Activated T-cell treated with anti-CD3 and anti-CD28 coated beads, Interleukin-2, amount 50 U/mL, for 48 hours (primary cell): ENCODE measurements around the gene ZNF236.
"Not testable (repeated sequence)": the region's sequence is repeated elsewhere in the genome, so short reads cannot be mapped to it uniquely, and the experiment has no call there.

Experiments used
- DNase-seq, 2 experiments: peaks; one replicate each; pipeline ENCODE4 v3.0.0-alpha.2; 2020

Gene ZNF236

DNA sequence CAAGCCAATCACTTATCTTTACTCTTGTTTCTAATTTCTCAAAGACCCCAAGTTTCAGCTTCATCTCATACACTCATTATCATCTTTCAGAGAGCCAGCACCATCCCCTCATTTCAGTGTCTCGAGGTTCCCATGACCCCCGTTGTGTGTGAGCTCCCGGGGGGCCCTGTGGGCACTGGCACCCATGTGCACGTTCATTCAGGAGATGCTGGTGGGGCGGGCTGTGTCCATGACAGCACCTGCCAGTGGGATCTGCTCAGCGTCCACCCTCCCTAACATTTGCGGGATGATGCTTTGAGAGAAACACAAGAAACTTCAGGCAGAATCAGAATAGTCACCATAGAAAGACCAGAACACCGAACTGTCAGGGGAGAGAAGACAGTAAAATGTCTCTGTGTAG is 189.8 kb downstream of the ZNF236 start:
- DNase-seq, result peak in 1 of 2 experiments; percentile 11

DNA sequence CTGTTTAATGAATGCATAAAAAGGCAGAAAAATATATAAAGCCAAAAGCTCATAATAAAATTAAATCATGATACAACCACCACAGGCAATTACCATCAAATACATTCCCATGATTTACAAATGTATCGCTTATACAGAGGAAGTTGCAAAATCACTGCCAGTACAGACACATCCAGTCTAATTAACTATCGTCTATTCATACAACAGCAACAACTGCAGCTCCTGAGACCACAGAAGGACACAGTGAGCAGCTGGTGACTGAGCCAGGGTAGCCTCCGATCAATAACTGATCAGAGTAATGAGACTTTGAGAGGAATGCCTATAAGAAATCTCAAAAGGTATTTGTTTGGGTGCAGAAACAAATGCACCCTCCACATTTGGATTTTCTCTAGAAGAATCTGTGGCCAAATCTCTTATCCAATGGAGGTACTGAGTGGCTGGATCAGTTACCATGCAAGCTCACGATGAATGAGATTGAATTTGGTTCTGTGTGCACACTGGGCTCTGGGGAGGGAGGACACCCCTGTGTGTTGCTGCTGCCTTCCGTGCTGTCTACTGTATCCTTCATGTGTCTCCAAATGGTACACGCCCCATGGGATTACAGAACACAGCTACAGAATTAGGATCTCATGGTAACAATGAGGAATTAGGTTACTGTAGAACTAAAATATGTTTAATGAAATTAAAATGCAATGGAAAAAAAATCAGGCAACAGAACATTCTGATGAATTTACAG is 190.6 kb downstream of the ZNF236 start:
- DNase-seq, result no peak

DNA sequence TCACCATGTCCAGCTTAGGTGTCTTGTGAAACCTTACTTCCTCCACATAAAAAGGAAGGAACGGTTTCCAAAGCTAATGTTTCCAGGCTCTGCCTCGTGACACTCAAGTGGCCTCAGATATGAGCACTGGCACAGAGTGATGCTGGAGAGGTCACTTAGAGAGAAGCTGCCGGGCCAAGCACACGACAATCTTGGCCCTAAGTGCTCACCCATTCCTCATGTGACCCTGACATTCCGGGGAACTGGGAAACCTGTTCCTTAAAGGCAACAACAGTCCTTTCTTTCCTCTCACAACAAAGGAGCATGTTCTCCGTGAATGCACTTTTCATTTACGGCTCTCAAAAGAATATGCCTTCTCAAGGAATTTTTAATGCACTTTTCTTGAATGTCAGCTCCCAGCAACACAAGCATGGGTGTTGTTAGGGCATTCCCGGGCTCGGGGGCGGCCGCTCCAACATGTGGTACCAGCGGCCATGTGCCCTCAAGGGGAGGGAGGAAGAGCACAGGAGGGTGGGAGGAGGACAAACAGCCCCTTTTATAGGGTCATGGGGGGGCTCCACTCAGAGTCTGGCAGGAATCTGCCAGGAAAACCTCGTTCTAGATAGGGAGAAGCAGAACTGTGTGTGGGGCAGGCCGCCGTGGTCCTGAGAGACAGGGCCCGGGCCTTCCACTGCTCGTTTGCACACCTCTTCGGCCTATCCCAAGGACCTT is 191.6 kb downstream of the ZNF236 start:
- DNase-seq, result no peak

DNA sequence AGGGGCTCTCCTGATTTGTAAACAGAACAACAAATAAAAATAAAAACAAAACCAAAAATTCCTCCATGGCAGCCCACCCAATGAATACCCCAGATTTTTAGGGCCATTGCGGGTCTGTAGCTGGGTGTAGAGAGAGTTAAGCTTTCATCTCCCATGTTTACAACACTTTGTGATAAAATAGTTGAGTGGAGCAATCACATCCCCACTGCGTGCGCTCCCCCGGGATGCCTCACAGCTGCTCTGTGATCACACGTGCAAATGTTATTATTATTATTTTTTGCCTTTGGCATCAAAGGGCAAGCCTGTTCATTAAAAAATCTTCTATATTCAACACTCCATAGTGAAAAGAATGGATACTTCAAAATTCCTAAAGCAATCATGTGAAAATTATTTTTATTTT is 192.2 kb downstream of the ZNF236 start:
- no peak for DNase-seq

DNA sequence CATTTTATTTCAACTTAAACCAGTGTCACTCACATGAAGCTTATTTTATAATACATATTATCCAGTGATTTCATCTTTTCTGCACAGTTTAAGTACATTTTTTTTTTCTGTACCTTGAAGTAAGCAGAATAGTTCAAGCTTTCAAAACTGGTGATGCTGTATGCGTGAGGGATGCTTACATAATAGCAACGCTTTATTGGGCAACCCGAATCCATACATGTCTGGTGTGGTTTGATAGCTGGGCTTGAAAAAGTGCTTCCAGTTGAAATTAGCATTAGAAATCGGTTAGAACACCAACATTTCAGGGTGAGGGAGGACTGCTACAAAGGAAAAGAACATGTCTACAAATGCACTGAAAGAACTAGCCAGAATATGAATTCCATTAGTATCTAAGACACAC is 192.8 kb downstream of the ZNF236 start:
- DNase-seq, result no peak

- DNase-seq, result no peak
These were observed 193.7 kb downstream of the ZNF236 start for GRCh38 chr18:77015771-77016710.

DNA sequence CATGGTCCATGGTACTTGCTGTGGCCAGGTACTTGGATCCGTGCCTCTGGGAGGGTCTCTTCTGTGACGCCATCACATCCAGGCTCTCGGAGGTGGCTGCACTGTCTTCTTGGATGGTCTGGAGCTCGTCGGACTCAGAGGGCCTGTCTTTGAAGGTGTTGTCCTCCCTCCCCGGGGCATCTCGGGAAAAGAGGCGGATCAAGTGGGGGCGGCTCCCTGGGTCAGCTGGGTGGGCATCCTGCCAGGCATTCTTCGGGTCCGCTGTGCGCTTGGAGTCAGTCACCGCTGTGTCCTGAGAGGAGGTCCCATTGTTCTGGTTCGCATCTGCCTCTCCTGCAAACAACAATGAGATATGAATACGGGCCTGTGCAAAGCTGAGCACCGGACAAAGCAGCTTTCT is 194.6 kb downstream of the ZNF236 start:
- no peak for DNase-seq

DNA sequence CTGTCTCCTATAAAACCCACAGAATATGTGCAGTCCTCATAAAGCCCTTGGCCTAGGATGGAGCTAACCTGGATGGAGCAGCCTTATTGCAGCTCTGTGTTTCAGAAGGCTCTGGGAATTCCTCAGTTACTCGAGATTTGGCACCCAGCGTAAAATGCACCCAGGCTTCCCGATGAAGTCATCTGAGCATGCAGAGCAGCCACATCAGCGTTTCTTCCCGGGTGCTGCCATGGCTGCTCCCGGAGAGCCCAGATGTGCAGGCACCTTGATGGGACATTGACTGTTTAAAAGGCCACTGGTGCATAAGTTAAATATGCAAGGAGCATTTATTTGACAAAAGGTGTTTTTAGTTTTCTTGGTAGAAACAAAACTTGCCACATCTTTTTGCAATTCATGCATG is 195.0 kb downstream of the ZNF236 start:
- no peak for DNase-seq

- DNase-seq, result not testable (repeated sequence)
These were observed 196.3 kb downstream of the ZNF236 start for GRCh38 chr18:77018650-77019049.

GRCh38 chr18:77019641-77020040 is 197.3 kb downstream of the ZNF236 start:
- DNase-seq, result no peak
